ENCODE results near the gene ASB1. TPM values are rescaled to one million over a fixed set of nuclear protein-coding genes. Genes with fewer than 3 reads are reported as not detected.

Gene ASB1
- total and polyA plus RNA-seq, 2 donors, result 13.8 to 32.5 TPM

DNA sequence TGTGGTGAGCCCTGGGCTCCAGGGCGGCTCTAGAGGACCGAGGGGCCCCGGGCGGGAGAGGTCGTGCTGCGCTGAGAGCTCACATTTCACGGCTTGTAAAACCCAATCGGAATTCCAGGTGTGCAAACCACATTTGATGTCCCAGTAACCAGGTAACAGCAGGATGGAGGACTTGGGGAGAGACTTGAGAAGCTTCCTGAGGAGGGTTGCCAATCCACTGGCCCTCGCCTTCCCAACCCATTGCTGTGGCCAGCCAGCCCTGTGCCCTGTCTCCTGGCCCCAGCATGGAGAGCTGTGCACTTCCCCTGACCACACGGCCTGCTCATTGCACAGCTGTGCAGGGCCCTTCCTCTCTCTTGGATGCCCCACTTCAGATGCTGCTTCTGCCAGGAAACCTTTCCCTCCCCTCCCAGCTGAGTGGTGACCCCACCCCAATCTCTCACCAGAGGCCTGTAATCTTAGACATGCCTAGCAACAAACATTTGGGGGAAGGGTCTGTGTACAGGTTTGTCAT lies 39.6 kb downstream of the ASB1 start:
- Histone ChIP-seq H3K27ac (ENCODE audit: low read depth in 1 of 2, low read length in 1 of 2) (no peak overlapping the region), H3K4me3 (ENCODE audit: low read length in 2 of 2) (no peak overlapping the region), H3K9me3 (ENCODE audit: control insufficient read depth in 2 of 2, insufficient read depth in 1 of 2, low read length in 1 of 2) (no peaks in the 10 kb centered on the region), H3K27me3 (ENCODE audit: control insufficient read depth in 2 of 2, insufficient read depth in 1 of 2, low read length in 1 of 2) (no peaks in the 10 kb centered on the region), H3K4me1 (ENCODE audit: control insufficient read depth in 2 of 2, insufficient read depth in 2 of 2, low read length in 2 of 2) (no peaks in the 10 kb centered on the region), H3K36me3 (ENCODE audit: control insufficient read depth in 2 of 2, insufficient read depth in 2 of 2, low read length in 1 of 2) (no peaks in the 10 kb centered on the region)
- whole genome bisulfite sequencing, result 95% methylated on average over 10 of the region's 10 CpGs
- no peak for DNase-seq (ENCODE audit: low read depth in 6 of 9, low spot score in 9 of 9)

DNA sequence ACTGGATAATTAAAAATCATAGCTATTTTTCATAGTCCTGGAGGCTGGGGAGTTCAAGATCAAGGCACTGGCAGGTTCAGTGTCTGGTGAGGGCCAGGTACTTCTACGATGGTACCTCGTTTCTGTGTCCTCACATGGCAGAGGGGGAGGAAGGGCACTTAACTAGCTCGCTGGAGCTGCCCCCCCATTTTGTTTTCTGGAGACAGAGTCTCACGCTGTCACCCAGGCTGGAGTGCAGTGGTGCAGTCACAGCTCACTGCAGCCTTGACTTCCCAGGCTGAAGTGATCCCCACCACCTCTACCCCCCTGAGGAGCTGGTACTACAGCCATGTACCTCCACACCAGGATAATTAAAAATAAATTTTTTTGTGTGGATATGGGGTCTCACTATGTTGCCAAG lies 40.3 kb downstream of the ASB1 start:
- H3K27ac ChIP-seq (ENCODE audit: low read depth in 1 of 2, low read length in 1 of 2), result no peak overlapping the region
- no peaks in the 10 kb centered on the region for H3K36me3 ChIP-seq (ENCODE audit: control insufficient read depth in 2 of 2, insufficient read depth in 2 of 2, low read length in 1 of 2)
- no peaks in the 10 kb centered on the region for H3K4me1 ChIP-seq (ENCODE audit: control insufficient read depth in 2 of 2, insufficient read depth in 2 of 2, low read length in 2 of 2)
- H3K9me3 ChIP-seq (ENCODE audit: control insufficient read depth in 2 of 2, insufficient read depth in 1 of 2, low read length in 1 of 2), result no peaks in the 10 kb centered on the region
- DNase-seq (ENCODE audit: low read depth in 6 of 9, low spot score in 9 of 9), result no peak
- 93% methylated on average over 4 of the region's 4 CpGs for whole genome bisulfite sequencing
- no peak overlapping the region for H3K4me3 ChIP-seq (ENCODE audit: low read length in 2 of 2)
- no peaks in the 10 kb centered on the region for H3K27me3 ChIP-seq (ENCODE audit: control insufficient read depth in 2 of 2, insufficient read depth in 1 of 2, low read length in 1 of 2)

DNA sequence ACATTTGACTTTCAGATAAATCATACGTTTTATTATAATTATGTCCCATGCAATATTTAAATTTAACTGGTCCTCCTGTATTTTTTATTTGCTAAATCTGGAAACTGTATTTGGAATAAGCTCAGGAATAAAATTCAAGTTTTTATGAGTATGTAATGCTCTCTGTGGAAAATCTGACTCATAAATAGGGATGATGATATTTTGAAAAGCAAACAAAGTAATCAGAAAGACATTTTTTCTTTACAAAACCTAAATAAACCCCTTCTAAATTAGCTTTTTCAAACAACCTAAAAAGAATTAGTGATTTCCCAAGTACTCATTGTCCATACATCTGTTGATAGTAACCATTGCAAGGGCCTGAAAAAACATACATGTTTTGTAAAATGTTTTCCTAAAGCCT lies 41.1 kb downstream of the ASB1 start:
- no peak overlapping the region for H3K27ac ChIP-seq (ENCODE audit: low read depth in 1 of 2, low read length in 1 of 2)
- no peaks in the 10 kb centered on the region for H3K36me3 ChIP-seq (ENCODE audit: control insufficient read depth in 2 of 2, insufficient read depth in 2 of 2, low read length in 1 of 2)
- DNase-seq (ENCODE audit: low read depth in 6 of 9, low spot score in 9 of 9), result no peak
- 94% methylated on average over 1 of the region's 1 CpG for WGBS
- H3K27me3 ChIP-seq (ENCODE audit: control insufficient read depth in 2 of 2, insufficient read depth in 1 of 2, low read length in 1 of 2), result no peaks in the 10 kb centered on the region
- no peak overlapping the region for H3K4me3 ChIP-seq (ENCODE audit: low read length in 2 of 2)
- H3K4me1 ChIP-seq (ENCODE audit: control insufficient read depth in 2 of 2, insufficient read depth in 2 of 2, low read length in 2 of 2), result no peaks in the 10 kb centered on the region
- H3K9me3 ChIP-seq (ENCODE audit: control insufficient read depth in 2 of 2, insufficient read depth in 1 of 2, low read length in 1 of 2), result no peaks in the 10 kb centered on the region

DNA sequence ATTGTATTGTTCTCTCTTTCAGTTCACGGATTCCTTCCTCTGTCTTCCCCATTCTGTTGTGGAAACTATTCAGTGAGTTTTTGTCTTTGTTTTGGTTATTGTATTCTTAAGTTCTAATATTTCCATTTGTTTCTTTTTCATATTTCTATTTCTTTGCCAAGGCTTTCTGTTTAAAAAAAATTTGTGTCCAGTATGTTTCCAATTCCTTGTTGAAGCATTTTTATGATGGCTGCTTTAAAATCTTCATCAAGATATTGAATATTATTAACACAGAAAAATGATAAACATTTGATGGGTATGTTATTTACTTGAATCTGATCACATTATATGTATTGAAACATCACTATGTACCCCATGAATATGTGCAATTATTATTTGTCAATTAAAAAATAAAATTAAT lies 42.4 kb downstream of the ASB1 start:
- no peak overlapping the region for H3K4me3 ChIP-seq (ENCODE audit: low read length in 2 of 2)
- no peak for DNase-seq (ENCODE audit: low read depth in 6 of 9, low spot score in 9 of 9)
- H3K9me3 ChIP-seq (ENCODE audit: control insufficient read depth in 2 of 2, insufficient read depth in 1 of 2, low read length in 1 of 2), result no peaks in the 10 kb centered on the region
- no peaks in the 10 kb centered on the region for H3K27me3 ChIP-seq (ENCODE audit: control insufficient read depth in 2 of 2, insufficient read depth in 1 of 2, low read length in 1 of 2)
- H3K4me1 ChIP-seq (ENCODE audit: control insufficient read depth in 2 of 2, insufficient read depth in 2 of 2, low read length in 2 of 2), result no peaks in the 10 kb centered on the region
- 98% methylated on average over 1 of the region's 1 CpG for WGBS
- H3K36me3 ChIP-seq (ENCODE audit: control insufficient read depth in 2 of 2, insufficient read depth in 2 of 2, low read length in 1 of 2), result no peaks in the 10 kb centered on the region
- no peak overlapping the region for H3K27ac ChIP-seq (ENCODE audit: low read depth in 1 of 2, low read length in 1 of 2)

DNA sequence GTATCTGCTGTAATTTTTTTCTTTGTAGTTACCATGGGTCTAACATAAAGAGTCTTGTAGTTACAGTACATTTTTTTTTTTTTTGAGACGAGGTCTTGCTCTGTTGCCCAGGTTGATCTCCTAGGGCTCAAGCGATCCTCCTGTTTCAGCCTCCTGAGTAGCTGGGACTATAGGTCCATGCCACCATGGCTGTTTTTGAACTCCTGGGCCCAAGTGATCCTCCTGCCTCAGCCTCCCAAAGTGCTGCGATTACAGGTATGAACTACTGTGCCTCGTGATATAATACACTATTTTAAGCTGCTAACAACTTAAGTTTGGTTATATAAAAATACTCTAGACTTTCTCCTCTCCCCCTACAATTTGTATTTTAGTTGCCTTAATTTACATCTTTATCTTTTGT lies 46.3 kb downstream of the ASB1 start:
- H3K27ac ChIP-seq (ENCODE audit: low read depth in 1 of 2, low read length in 1 of 2), result no peak overlapping the region
- H3K9me3 ChIP-seq (ENCODE audit: control insufficient read depth in 2 of 2, insufficient read depth in 1 of 2, low read length in 1 of 2), result peaks cover 0 to 4% of the 10 kb centered on the region in 2 donors

DNA sequence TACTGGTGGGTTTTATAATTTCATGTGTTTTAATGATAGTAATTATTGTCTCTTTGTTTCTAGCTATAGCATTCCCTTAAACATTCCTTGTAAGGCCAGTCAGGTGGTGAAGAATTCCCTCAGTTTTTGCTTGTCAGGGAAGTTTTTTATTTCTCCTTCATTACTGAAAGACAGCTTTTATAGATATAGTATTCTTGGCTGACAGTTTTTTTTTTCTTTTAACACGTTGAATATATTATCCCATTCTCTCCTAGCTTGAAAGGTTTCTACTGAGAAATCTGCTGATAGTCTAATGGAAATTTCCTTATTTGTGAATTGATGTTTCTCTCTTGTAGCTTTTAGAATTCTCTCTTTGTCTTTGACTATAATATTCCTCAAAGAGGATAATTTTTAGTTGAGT lies 46.8 kb downstream of the ASB1 start:
- Histone ChIP-seq H3K4me3 (ENCODE audit: low read length in 2 of 2) (no peak overlapping the region), H3K27me3 (ENCODE audit: control insufficient read depth in 2 of 2, insufficient read depth in 1 of 2, low read length in 1 of 2) (no peaks in the 10 kb centered on the region), H3K36me3 (ENCODE audit: control insufficient read depth in 2 of 2, insufficient read depth in 2 of 2, low read length in 1 of 2) (no peaks in the 10 kb centered on the region), H3K9me3 (ENCODE audit: control insufficient read depth in 2 of 2, insufficient read depth in 1 of 2, low read length in 1 of 2) (peaks cover 0 to 4% of the 10 kb centered on the region in 2 donors), H3K27ac (ENCODE audit: low read depth in 1 of 2, low read length in 1 of 2) (no peak overlapping the region), H3K4me1 (ENCODE audit: control insufficient read depth in 2 of 2, insufficient read depth in 2 of 2, low read length in 2 of 2) (no peaks in the 10 kb centered on the region)
- 85% methylated on average over 1 of the region's 1 CpG for WGBS
- DNase-seq (ENCODE audit: low read depth in 6 of 9, low spot score in 9 of 9), result no peak

More for the DNA sequence above, 46.3 kb downstream of the ASB1 start:
- 92% methylated on average over 4 of the region's 4 CpGs for WGBS
- H3K4me3 ChIP-seq (ENCODE audit: low read length in 2 of 2), result no peak overlapping the region
- no peak for DNase-seq (ENCODE audit: low read depth in 6 of 9, low spot score in 9 of 9)
- no peaks in the 10 kb centered on the region for H3K27me3 ChIP-seq (ENCODE audit: control insufficient read depth in 2 of 2, insufficient read depth in 1 of 2, low read length in 1 of 2)
- no peaks in the 10 kb centered on the region for H3K36me3 ChIP-seq (ENCODE audit: control insufficient read depth in 2 of 2, insufficient read depth in 2 of 2, low read length in 1 of 2)
- no peaks in the 10 kb centered on the region for H3K4me1 ChIP-seq (ENCODE audit: control insufficient read depth in 2 of 2, insufficient read depth in 2 of 2, low read length in 2 of 2)

DNA sequence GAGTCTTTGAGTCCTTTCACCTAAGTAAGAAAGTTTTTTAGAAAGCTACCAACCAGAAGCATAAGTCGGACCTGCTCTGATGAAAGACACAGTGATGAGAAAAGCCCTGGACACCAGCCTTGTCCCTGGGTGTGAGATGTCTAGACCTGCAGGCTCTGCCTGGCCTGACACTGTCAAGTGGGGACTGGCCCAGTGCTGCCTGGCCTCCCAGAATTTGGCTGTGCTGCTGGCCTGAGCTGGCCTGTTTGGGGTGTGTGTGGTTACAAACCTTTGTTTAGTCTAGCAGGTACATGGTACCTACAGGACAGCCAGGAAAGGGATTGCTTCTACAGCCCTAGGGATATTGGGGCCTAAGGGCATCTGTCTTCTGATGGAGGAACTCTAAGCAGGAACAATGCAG lies 48.3 kb downstream of the ASB1 start:
- Histone ChIP-seq H3K4me3 (ENCODE audit: low read length in 2 of 2) (no peak overlapping the region), H3K27ac (ENCODE audit: low read depth in 1 of 2, low read length in 1 of 2) (no peak overlapping the region), H3K36me3 (ENCODE audit: control insufficient read depth in 2 of 2, insufficient read depth in 2 of 2, low read length in 1 of 2) (no peaks in the 10 kb centered on the region), H3K9me3 (ENCODE audit: control insufficient read depth in 2 of 2, insufficient read depth in 1 of 2, low read length in 1 of 2) (peaks cover 0 to 4% of the 10 kb centered on the region in 2 donors), H3K27me3 (ENCODE audit: control insufficient read depth in 2 of 2, insufficient read depth in 1 of 2, low read length in 1 of 2) (no peaks in the 10 kb centered on the region), H3K4me1 (ENCODE audit: control insufficient read depth in 2 of 2, insufficient read depth in 2 of 2, low read length in 2 of 2) (no peaks in the 10 kb centered on the region)
- WGBS, result 93% methylated on average over 1 of the region's 1 CpG
- DNase-seq (ENCODE audit: low read depth in 6 of 9, low spot score in 9 of 9), result no peak

DNA sequence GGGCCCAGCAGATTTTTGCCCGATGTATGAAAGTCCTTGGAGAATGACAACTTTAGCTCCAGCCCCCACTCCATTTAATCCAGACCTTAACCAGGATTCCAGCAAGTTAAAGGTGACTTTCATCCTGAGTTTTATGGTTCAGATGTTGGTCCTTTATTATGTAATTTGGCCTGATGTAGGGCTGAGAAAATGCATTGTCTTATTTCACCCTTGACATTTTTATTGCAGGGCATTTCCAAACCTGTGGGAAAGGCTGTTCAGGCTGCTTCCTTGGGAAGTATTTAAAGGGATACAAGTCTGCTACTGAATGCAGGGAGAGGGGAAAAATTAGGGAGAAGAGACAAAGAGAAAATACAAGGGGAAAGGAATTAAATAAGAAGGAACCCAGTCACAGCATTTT lies 48.8 kb downstream of the ASB1 start:
- Histone ChIP-seq H3K36me3 (ENCODE audit: control insufficient read depth in 2 of 2, insufficient read depth in 2 of 2, low read length in 1 of 2) (no peaks in the 10 kb centered on the region), H3K4me3 (ENCODE audit: low read length in 2 of 2) (no peak overlapping the region), H3K27ac (ENCODE audit: low read depth in 1 of 2, low read length in 1 of 2) (no peak overlapping the region), H3K4me1 (ENCODE audit: control insufficient read depth in 2 of 2, insufficient read depth in 2 of 2, low read length in 2 of 2) (no peaks in the 10 kb centered on the region), H3K27me3 (ENCODE audit: control insufficient read depth in 2 of 2, insufficient read depth in 1 of 2, low read length in 1 of 2) (no peaks in the 10 kb centered on the region), H3K9me3 (ENCODE audit: control insufficient read depth in 2 of 2, insufficient read depth in 1 of 2, low read length in 1 of 2) (peaks cover 0 to 4% of the 10 kb centered on the region in 2 donors)
- no peak for DNase-seq (ENCODE audit: low read depth in 6 of 9, low spot score in 9 of 9)
- WGBS, result 52% methylated on average over 1 of the region's 1 CpG

DNA sequence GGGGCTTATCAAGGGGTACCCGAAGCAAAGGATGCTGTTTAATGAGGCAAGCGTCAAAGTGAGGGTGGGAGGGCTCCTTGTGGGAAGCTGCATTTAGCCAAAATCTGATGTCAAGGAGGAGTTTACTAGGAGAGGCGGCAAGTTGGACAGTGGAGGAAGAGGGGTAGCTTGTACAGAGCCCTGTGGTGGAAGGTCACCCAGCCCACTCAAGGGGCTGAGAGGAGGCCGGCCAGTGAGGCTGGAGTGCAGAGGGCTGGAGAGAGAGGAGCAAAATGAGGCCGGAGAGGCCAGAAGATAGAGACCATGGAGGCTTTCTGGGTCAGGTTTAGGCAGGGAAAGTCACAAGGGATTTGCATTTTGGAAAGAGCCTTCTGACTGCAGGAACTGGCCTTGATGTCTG lies 49.5 kb downstream of the ASB1 start:
- Histone ChIP-seq H3K36me3 (ENCODE audit: control insufficient read depth in 2 of 2, insufficient read depth in 2 of 2, low read length in 1 of 2) (no peaks in the 10 kb centered on the region), H3K4me1 (ENCODE audit: control insufficient read depth in 2 of 2, insufficient read depth in 2 of 2, low read length in 2 of 2) (no peaks in the 10 kb centered on the region), H3K27me3 (ENCODE audit: control insufficient read depth in 2 of 2, insufficient read depth in 1 of 2, low read length in 1 of 2) (no peaks in the 10 kb centered on the region), H3K27ac (ENCODE audit: low read depth in 1 of 2, low read length in 1 of 2) (no peak overlapping the region), H3K9me3 (ENCODE audit: control insufficient read depth in 2 of 2, insufficient read depth in 1 of 2, low read length in 1 of 2) (peaks cover 0 to 4% of the 10 kb centered on the region in 2 donors), H3K4me3 (ENCODE audit: low read length in 2 of 2) (no peak overlapping the region)
- no peak for DNase-seq (ENCODE audit: low read depth in 6 of 9, low spot score in 9 of 9)
- WGBS, result 86% methylated on average over 5 of the region's 5 CpGs

DNA sequence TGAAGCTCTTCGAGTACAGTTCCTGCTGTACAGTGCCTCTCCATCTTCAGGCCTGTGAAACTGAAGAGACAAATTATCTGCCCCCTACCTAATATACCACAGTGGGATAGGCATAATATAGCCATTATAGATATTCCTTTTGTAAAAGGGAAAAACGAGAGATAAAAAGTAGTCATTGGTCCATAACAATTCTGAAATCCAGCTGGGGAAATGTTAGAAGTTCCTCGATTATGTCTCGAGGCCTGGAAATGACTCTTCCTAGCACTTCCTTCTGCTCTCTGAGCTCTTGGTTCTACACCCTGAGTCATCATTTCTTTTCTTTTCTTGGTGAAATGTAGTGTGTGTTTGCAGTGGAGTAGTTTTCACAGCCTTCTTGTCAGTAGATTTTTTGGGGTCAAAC lies 51.5 kb downstream of the ASB1 start:
- Histone ChIP-seq H3K27me3 (ENCODE audit: control insufficient read depth in 2 of 2, insufficient read depth in 1 of 2, low read length in 1 of 2) (no peaks in the 10 kb centered on the region), H3K9me3 (ENCODE audit: control insufficient read depth in 2 of 2, insufficient read depth in 1 of 2, low read length in 1 of 2) (peaks cover 0 to 4% of the 10 kb centered on the region in 2 donors), H3K27ac (ENCODE audit: low read depth in 1 of 2, low read length in 1 of 2) (no peak overlapping the region), H3K36me3 (ENCODE audit: control insufficient read depth in 2 of 2, insufficient read depth in 2 of 2, low read length in 1 of 2) (no peaks in the 10 kb centered on the region), H3K4me3 (ENCODE audit: low read length in 2 of 2) (no peak overlapping the region), H3K4me1 (ENCODE audit: control insufficient read depth in 2 of 2, insufficient read depth in 2 of 2, low read length in 2 of 2) (no peaks in the 10 kb centered on the region)
- WGBS, result 94% methylated on average over 4 of the region's 4 CpGs
- DNase-seq (ENCODE audit: low read depth in 6 of 9, low spot score in 9 of 9), result no peak
